ENCODE measurements around the gene GAS2L2. TPM values are rescaled to one million over a fixed set of nuclear protein-coding genes. Genes with fewer than 3 reads are reported as not detected.

Gene GAS2L2
- total RNA-seq (not detected), total RNA-seq (0.23 reads per million in 2 donors)

- ATAC-seq, result no peak
- no peak for DNase-seq
- Mint-ChIP-seq H3K4me3 (no peak within 1 kb of the TSS), H3K36me3 (ENCODE audit: low read depth) (peaks cover 3% of the 10 kb centered on the region), H3K27ac (no peak within 1 kb of the TSS), H3K4me1 (peaks cover 2% of the 10 kb centered on the region), H3K27me3 (peaks cover 47% of the 10 kb centered on the region)
- no peaks in the 10 kb centered on the region for H3K9me3 ChIP-seq (ENCODE audit: control insufficient read depth, low read length, poor library complexity, severe bottlenecking)
Observed at GRCh38 chr17:35752945-35753764, at the start of gene GAS2L2. Gene GAS2L2, minus strand, starts transcription at chr17:35753239. Its CDS starts 389 bp downstream, at chr17:35752850.

- Mint-ChIP-seq H3K36me3 (ENCODE audit: low read depth) (no peaks in the 10 kb centered on the region), H3K27me3 (peaks cover 25% of the 10 kb centered on the region), H3K4me3 (no peak overlapping the region), H3K4me1 (peaks cover 7% of the 10 kb centered on the region), H3K27ac (no peak overlapping the region)
- ATAC-seq, result no peak
- H3K9me3 ChIP-seq (ENCODE audit: control insufficient read depth, low read length, poor library complexity, severe bottlenecking), result no peaks in the 10 kb centered on the region
- DNase-seq, result no peak
Observed at GRCh38 chr17:35801583-35802224, 48.7 kb upstream of the GAS2L2 start.

GRCh38 chr17:35799942-35800341 lies 46.9 kb upstream of the GAS2L2 start:
- no peaks in the 10 kb centered on the region for H3K9me3 ChIP-seq (ENCODE audit: control insufficient read depth, low read length, poor library complexity, severe bottlenecking)
- no peak for ATAC-seq
- H3K27ac Mint-ChIP-seq, result peak overlapping the region; percentile 29
- no peak overlapping the region for H3K4me3 Mint-ChIP-seq
- peaks cover 7% of the 10 kb centered on the region for H3K4me1 Mint-ChIP-seq
- no peaks in the 10 kb centered on the region for H3K36me3 Mint-ChIP-seq (ENCODE audit: low read depth)
- no peak for DNase-seq
- H3K27me3 Mint-ChIP-seq, result peaks cover 32% of the 10 kb centered on the region

- H3K9me3 ChIP-seq (ENCODE audit: control insufficient read depth, low read length, poor library complexity, severe bottlenecking), result no peaks in the 10 kb centered on the region
- H3K27ac Mint-ChIP-seq, result no peak overlapping the region
- no peak overlapping the region for H3K4me3 Mint-ChIP-seq
- H3K4me1 Mint-ChIP-seq, result peaks cover 4% of the 10 kb centered on the region
- ATAC-seq (no peak), DNase-seq (no peak)
- peaks cover 47% of the 10 kb centered on the region for H3K27me3 Mint-ChIP-seq
- no peaks in the 10 kb centered on the region for H3K36me3 Mint-ChIP-seq (ENCODE audit: low read depth)
Observed at GRCh38 chr17:35797918-35798317, 44.9 kb upstream of the GAS2L2 start.

GRCh38 chr17:35797370-35797769 lies 44.3 kb upstream of the GAS2L2 start:
- H3K27ac Mint-ChIP-seq, result no peak overlapping the region
- H3K4me3 Mint-ChIP-seq, result no peak overlapping the region
- no peaks in the 10 kb centered on the region for H3K9me3 ChIP-seq (ENCODE audit: control insufficient read depth, low read length, poor library complexity, severe bottlenecking)
- H3K36me3 Mint-ChIP-seq (ENCODE audit: low read depth), result no peaks in the 10 kb centered on the region
- ATAC-seq (no peak), DNase-seq (no peak)
- peaks cover 52% of the 10 kb centered on the region for H3K27me3 Mint-ChIP-seq
- peaks cover 4% of the 10 kb centered on the region for H3K4me1 Mint-ChIP-seq

GRCh38 chr17:35796942-35797341 lies 43.9 kb upstream of the GAS2L2 start:
- Mint-ChIP-seq H3K27ac (no peak overlapping the region), H3K27me3 (peaks cover 56% of the 10 kb centered on the region), H3K4me1 (peaks cover 4% of the 10 kb centered on the region), H3K4me3 (no peak overlapping the region), H3K36me3 (ENCODE audit: low read depth) (no peaks in the 10 kb centered on the region)
- no peaks in the 10 kb centered on the region for H3K9me3 ChIP-seq (ENCODE audit: control insufficient read depth, low read length, poor library complexity, severe bottlenecking)
- ATAC-seq (no peak), DNase-seq (no peak)

- H3K36me3 Mint-ChIP-seq (ENCODE audit: low read depth), result no peaks in the 10 kb centered on the region
- no peaks in the 10 kb centered on the region for H3K9me3 ChIP-seq (ENCODE audit: control insufficient read depth, low read length, poor library complexity, severe bottlenecking)
- no peak for ATAC-seq
- peak overlapping the region; percentile 69 for H3K4me3 Mint-ChIP-seq
- no peak for DNase-seq
- no peak overlapping the region for H3K27ac Mint-ChIP-seq
- H3K27me3 Mint-ChIP-seq, result peaks cover 59% of the 10 kb centered on the region
- H3K4me1 Mint-ChIP-seq, result no peaks in the 10 kb centered on the region
Observed at GRCh38 chr17:35795871-35796265, 42.8 kb upstream of the GAS2L2 start.

GRCh38 chr17:35795007-35795870 lies 42.2 kb upstream of the GAS2L2 start, which contains the start of gene MMP28:
Gene MMP28, minus strand, starts transcription at chr17:35795641. Its CDS starts 264 bp downstream, at chr17:35795377.
- H3K36me3 Mint-ChIP-seq (ENCODE audit: low read depth), result no peaks in the 10 kb centered on the region
- peak; percentile 81 for ATAC-seq
- H3K4me1 Mint-ChIP-seq, result no peaks in the 10 kb centered on the region
- no peak within 1 kb of the TSS for H3K27ac Mint-ChIP-seq
- H3K9me3 ChIP-seq (ENCODE audit: control insufficient read depth, low read length, poor library complexity, severe bottlenecking), result no peaks in the 10 kb centered on the region
- DNase-seq, result peak in 2 of 3 donors; percentile 9 to 21
- H3K27me3 Mint-ChIP-seq, result peaks cover 59% of the 10 kb centered on the region
- peak within 1 kb of the TSS; percentile 84 for H3K4me3 Mint-ChIP-seq

GRCh38 chr17:35793257-35793656 lies 40.2 kb upstream of the GAS2L2 start:
- Mint-ChIP-seq H3K36me3 (ENCODE audit: low read depth) (no peaks in the 10 kb centered on the region), H3K27ac (no peak overlapping the region), H3K4me1 (peaks cover 4% of the 10 kb centered on the region), H3K4me3 (peak overlapping the region; percentile 25), H3K27me3 (peaks cover 51% of the 10 kb centered on the region)
- no peaks in the 10 kb centered on the region for H3K9me3 ChIP-seq (ENCODE audit: control insufficient read depth, low read length, poor library complexity, severe bottlenecking)
- DNase-seq (no peak), ATAC-seq (no peak)

- DNase-seq (no peak), ATAC-seq (no peak)
- Mint-ChIP-seq H3K4me3 (no peak overlapping the region), H3K27ac (no peak overlapping the region), H3K27me3 (peaks cover 52% of the 10 kb centered on the region), H3K36me3 (ENCODE audit: low read depth) (no peaks in the 10 kb centered on the region), H3K4me1 (peaks cover 4% of the 10 kb centered on the region)
- no peaks in the 10 kb centered on the region for H3K9me3 ChIP-seq (ENCODE audit: control insufficient read depth, low read length, poor library complexity, severe bottlenecking)
Observed at GRCh38 chr17:35791681-35792350, 38.8 kb upstream of the GAS2L2 start.

- ATAC-seq (no peak), DNase-seq (no peak)
- Mint-ChIP-seq H3K36me3 (ENCODE audit: low read depth) (no peaks in the 10 kb centered on the region), H3K27ac (no peak overlapping the region), H3K4me3 (no peak overlapping the region), H3K27me3 (peaks cover 50% of the 10 kb centered on the region), H3K4me1 (peaks cover 4% of the 10 kb centered on the region)
- H3K9me3 ChIP-seq (ENCODE audit: control insufficient read depth, low read length, poor library complexity, severe bottlenecking), result no peaks in the 10 kb centered on the region
Observed at GRCh38 chr17:35790841-35791240, 37.8 kb upstream of the GAS2L2 start.

GRCh38 chr17:35788477-35789368 lies 35.7 kb upstream of the GAS2L2 start:
- ATAC-seq (no peak), DNase-seq (no peak)
- H3K4me3 Mint-ChIP-seq, result no peak overlapping the region
- no peak overlapping the region for H3K27ac Mint-ChIP-seq
- peaks cover 41% of the 10 kb centered on the region for H3K27me3 Mint-ChIP-seq
- no peaks in the 10 kb centered on the region for H3K9me3 ChIP-seq (ENCODE audit: control insufficient read depth, low read length, poor library complexity, severe bottlenecking)
- peaks cover 4% of the 10 kb centered on the region for H3K4me1 Mint-ChIP-seq
- H3K36me3 Mint-ChIP-seq (ENCODE audit: low read depth), result no peaks in the 10 kb centered on the region

Measured in T-helper 17 cell (primary cell).